DOHH2 (cell line): ENCODE measurements around the gene PI4K2A.
"Not testable (repeated sequence)": the region's sequence is repeated elsewhere in the genome, so short reads cannot be mapped to it uniquely, and the experiment has no call there.

Source experiments
- H3F3A ChIP-seq: fragments of 200-600 bp; sonication (generic), shearing (Covaris generic); 2 replicates; pipeline ENCODE4 v1.6.0; 2016; ENCODE audit warnings: antibody characterized with exemption, mild to moderate bottlenecking; ENCODE audit not compliant: control insufficient read depth, insufficient read depth
- H3K27ac ChIP-seq: fragments of 200-600 bp; sonication (generic); 2 replicates; pipeline ENCODE4 v1.5.1; 2014; ENCODE audit warnings: low read depth, mild to moderate bottlenecking, low read length, moderate library complexity
- H3K27me3 ChIP-seq: fragments of 200-600 bp; sonication (generic); 2 replicates; pipeline ENCODE4 v1.6.1; 2014; ENCODE audit warnings: mild to moderate bottlenecking, low read length, mixed read lengths; ENCODE audit not compliant: control insufficient read depth
- H3K36me3 ChIP-seq: fragments of 200-600 bp; sonication (generic); 2 replicates; pipeline ENCODE4 v1.6.1; 2014; ENCODE audit warnings: mild to moderate bottlenecking, low read length, moderate library complexity, mixed read lengths; ENCODE audit not compliant: control insufficient read depth
- H3K4me1 ChIP-seq: fragments of 200-600 bp; sonication (generic); 2 replicates; pipeline ENCODE4 v1.6.1; 2014; ENCODE audit warnings: mild to moderate bottlenecking, low read length, mixed read lengths; ENCODE audit not compliant: control insufficient read depth
- H3K4me2 ChIP-seq: fragments of 200-600 bp; sonication (generic); 2 replicates; pipeline ENCODE4 v1.6.0; 2014; ENCODE audit warnings: mild to moderate bottlenecking, low read length, moderate library complexity
- H3K4me3 ChIP-seq: fragments of 200-600 bp; sonication (generic); 2 replicates; pipeline ENCODE4 v1.5.1; 2014; ENCODE audit warnings: mild to moderate bottlenecking, low read length, mixed read lengths
- H3K79me2 ChIP-seq: fragments of 200-600 bp; sonication (generic); 2 replicates; pipeline ENCODE4 v1.6.1; 2014; ENCODE audit warnings: mild to moderate bottlenecking, low read length, mixed read lengths; ENCODE audit not compliant: control insufficient read depth
- H3K9me2 ChIP-seq: fragments of 200-600 bp; sonication (generic); replicated peaks from 2 replicates; pipeline ENCODE4 v1.6.1; 2014; ENCODE audit warnings: mild to moderate bottlenecking, low read length, mixed read lengths; ENCODE audit not compliant: control insufficient read depth
- H3K9me3 ChIP-seq: fragments of 200-600 bp; sonication (generic); 2 replicates; pipeline ENCODE4 v1.6.1; 2014; ENCODE audit warnings: antibody characterized with exemption, low read length, mixed read lengths; ENCODE audit not compliant: control insufficient read depth, insufficient read depth
- H4K20me1 ChIP-seq: fragments of 200-600 bp; sonication (generic); 2 replicates; pipeline ENCODE4 v1.6.0; 2014; ENCODE audit warnings: low read depth, mild to moderate bottlenecking, antibody characterized with exemption, low read length, moderate library complexity; ENCODE audit not compliant: control insufficient read depth, insufficient read depth
- EZH2phosphoT487 ChIP-seq: fragments of 200-600 bp; sonication (generic); IDR thresholded peaks from 2 replicates; pipeline ENCODE4 v1.6.1; 2017; ENCODE audit warnings: borderline replicate concordance, mild to moderate bottlenecking, antibody characterized with exemption, low read length, moderate library complexity, mixed read lengths
- TF ChIP-seq, protein P1 (sequence below): fragments of 200-600 bp; sonication (generic); IDR thresholded peaks from one replicate; pipeline ENCODE4 v1.5.1; 2014; ENCODE audit warnings: antibody characterized with exemption, mild to moderate bottlenecking, low read depth, low read length; ENCODE audit not compliant: poor library complexity, severe bottlenecking

Gene PI4K2A

DNA sequence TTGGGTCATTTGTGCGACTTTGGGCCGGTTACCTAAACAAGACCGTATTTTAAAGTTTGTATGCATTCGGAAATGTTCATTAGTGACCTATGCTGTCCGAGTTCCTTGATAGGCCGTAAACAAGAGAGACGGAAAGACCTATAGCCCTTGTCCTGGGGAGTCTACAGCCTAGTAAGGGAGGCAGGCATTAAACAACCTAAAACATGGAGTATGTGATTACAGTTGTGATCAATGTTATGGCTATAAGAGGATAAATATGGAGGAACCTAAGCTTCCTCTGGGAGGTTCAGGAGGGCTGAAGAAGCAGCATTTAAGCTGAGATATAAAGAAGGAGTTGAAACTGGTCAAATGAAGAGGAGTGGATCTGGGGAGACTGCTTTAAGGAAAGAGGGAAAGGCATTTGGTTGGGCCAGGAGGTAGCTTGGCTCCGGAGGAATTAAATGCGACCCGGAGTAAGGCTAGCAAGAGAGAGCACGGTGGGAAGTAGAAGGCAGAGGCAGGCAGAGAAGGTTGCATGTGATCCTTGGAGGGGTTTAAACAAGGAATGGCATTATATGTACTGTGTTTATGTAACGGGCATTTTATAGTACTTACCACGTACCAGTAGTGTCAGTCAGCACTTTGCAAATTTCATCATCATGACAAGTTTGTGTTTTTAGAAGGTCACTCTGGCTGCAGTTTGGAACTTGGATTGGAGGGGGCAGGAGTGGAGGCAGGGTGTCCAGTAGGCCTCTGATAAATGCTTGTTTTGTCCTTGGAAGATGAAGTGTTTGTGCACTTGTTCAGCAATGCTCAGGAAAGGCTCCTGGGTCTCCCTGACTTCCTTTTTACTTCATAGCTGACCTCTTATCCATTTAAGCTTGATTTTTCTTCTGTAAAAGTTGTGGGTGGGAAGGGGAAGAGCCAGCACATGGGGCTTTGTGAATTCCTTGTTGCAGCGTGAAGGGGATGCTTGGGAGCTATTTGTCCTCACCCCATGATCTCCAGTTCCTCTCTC is 47.6 kb downstream of the PI4K2A start:
- peaks cover 2% of the 10 kb centered on the region; the same call in 1 of the 2 replicates for H3F3A ChIP-seq
- peak overlapping the region; percentile 92 for H3K4me2 ChIP-seq
- no peak overlapping the region for H3K27ac ChIP-seq
- no peaks in the 10 kb centered on the region for H3K9me2 ChIP-seq
- H3K36me3 ChIP-seq: no peaks in the 10 kb centered on the region
- H3K4me1 ChIP-seq: peaks cover 16% of the 10 kb centered on the region
- peak overlapping the region; percentile 86 for H3K4me3 ChIP-seq
- H3K79me2 ChIP-seq: no peaks in the 10 kb centered on the region
- no peaks in the 10 kb centered on the region for H4K20me1 ChIP-seq
- no peaks in the 10 kb centered on the region for H3K27me3 ChIP-seq
- no peaks in the 10 kb centered on the region for H3K9me3 ChIP-seq
- TF ChIP-seq, protein P1, sequence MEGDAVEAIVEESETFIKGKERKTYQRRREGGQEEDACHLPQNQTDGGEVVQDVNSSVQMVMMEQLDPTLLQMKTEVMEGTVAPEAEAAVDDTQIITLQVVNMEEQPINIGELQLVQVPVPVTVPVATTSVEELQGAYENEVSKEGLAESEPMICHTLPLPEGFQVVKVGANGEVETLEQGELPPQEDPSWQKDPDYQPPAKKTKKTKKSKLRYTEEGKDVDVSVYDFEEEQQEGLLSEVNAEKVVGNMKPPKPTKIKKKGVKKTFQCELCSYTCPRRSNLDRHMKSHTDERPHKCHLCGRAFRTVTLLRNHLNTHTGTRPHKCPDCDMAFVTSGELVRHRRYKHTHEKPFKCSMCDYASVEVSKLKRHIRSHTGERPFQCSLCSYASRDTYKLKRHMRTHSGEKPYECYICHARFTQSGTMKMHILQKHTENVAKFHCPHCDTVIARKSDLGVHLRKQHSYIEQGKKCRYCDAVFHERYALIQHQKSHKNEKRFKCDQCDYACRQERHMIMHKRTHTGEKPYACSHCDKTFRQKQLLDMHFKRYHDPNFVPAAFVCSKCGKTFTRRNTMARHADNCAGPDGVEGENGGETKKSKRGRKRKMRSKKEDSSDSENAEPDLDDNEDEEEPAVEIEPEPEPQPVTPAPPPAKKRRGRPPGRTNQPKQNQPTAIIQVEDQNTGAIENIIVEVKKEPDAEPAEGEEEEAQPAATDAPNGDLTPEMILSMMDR: no peak
- TF ChIP-seq EZH2phosphoT487: no peak

DNA sequence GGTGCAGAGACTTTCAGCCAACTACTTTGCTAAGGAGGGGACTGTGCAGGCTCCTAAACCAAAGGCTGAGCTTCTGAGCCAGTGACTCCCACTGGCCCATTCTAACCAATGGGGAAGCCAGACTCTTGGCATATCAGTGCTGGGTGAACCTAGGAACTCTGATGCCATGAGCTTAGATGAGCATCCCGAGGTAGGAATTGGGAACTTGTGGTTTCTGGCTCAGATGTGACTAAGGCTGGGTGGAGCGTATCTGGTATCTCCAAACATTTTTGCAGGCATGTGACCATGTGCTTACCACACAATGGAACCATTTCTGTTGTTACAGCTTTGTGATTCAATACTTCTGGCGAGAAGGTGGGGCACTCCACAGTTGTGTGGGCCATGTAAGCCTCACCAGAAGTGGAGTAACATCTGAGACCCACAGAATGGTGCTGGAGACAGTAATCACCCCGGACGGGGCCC is 49.1 kb downstream of the PI4K2A start:
- Histone ChIP-seq H3K9me3 (no peaks in the 10 kb centered on the region), H3K4me1 (peaks cover 16% of the 10 kb centered on the region), H4K20me1 (no peaks in the 10 kb centered on the region), H3K4me2 (no peak overlapping the region), H3K27ac (no peak overlapping the region), H3K9me2 (no peaks in the 10 kb centered on the region), H3K36me3 (no peaks in the 10 kb centered on the region), H3K4me3 (no peak overlapping the region), H3F3A (peaks cover 2% of the 10 kb centered on the region; the same call in 1 of the 2 replicates), H3K27me3 (0 out of 2 replicates have a peak, but pooled peaks cover 2% of the 10 kb centered on the region), H3K79me2 (no peaks in the 10 kb centered on the region)
- TF ChIP-seq EZH2phosphoT487: no peak
- TF ChIP-seq, protein P1: no peak

DNA sequence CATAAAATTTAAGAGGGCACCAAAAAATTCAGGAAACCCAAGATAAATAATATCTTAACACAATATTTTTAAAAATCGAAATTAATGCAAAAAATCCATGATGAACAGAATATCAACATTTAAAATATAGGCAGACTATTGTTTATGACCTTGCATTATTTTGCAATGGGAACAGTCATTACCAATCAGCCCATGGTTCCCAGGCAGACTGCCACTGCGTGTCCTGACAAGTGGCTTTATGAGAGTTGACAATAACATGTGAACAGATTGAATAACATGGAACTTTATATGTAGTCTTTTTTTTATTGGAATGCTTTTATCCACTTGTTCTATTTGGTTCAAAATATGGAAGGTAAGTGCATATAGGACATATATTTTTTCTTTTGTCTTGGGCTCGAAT is 49.7 kb downstream of the PI4K2A start:
- Histone ChIP-seq H3K36me3 (no peaks in the 10 kb centered on the region), H3K9me3 (no peaks in the 10 kb centered on the region), H3K27ac (no peak overlapping the region), H3K79me2 (no peaks in the 10 kb centered on the region), H3K4me2 (no peak overlapping the region), H3K4me1 (peaks cover 16% of the 10 kb centered on the region), H3K27me3 (0 out of 2 replicates have a peak, but pooled peaks cover 2% of the 10 kb centered on the region), H4K20me1 (no peaks in the 10 kb centered on the region), H3K4me3 (no peak overlapping the region), H3K9me2 (no peaks in the 10 kb centered on the region), H3F3A (peaks cover 2% of the 10 kb centered on the region; the same call in 1 of the 2 replicates)
- no peak for TF ChIP-seq EZH2phosphoT487
- TF ChIP-seq, protein P1: no peak

DNA sequence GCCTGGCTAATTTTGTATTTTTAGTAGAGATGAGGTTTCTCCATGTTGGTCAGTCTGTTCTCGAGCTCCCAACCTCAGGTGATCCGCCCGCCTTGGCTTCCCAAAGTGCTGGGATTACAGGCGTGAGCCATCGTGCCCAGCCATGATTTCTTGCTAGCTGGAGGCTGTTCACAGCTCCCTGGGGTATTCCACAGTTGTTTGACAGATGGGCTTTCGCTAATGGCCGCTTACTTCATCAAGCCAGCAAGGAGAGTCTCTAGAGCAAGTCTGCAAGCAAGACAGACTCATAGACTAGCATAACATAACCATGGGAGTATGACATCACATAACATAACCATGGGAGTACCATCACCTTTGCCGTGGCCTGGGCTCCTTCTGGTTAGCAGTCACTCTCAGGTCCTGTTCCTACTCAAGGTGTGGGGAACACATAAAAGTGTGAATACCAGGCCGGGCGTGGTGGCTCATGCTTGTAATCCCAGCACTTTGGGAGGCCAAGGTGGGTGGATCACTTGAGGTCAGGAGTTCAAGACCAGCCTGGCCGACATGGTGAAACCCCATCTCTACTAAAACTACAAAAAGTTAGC is 57.7 kb downstream of the PI4K2A start:
- not testable (repeated sequence) for H3K36me3 ChIP-seq, H3K9me3 ChIP-seq, H3K4me2 ChIP-seq, H3K27ac ChIP-seq, H3K27me3 ChIP-seq, H3K79me2 ChIP-seq, H3K4me3 ChIP-seq, H3F3A ChIP-seq, H4K20me1 ChIP-seq, H3K9me2 ChIP-seq, H3K4me1 ChIP-seq
